Left colon (tissue), 2 donors: ENCODE data around the gene PLEKHM1. TPM values are rescaled to one million over a fixed set of nuclear protein-coding genes. Genes with fewer than 3 reads are reported as not detected.
"Not testable (repeated sequence)": the region's sequence is repeated elsewhere in the genome, so short reads cannot be mapped to it uniquely, and the experiment has no call there.

Experiments
- ATAC-seq: fragments of 200-7000 bp; cut with Tn5 transposase; one replicate; pipeline ENCODE4 v1.9.1; 2020; ENCODE audit warnings: mild to moderate bottlenecking, moderate library complexity
- DNase-seq, 2 donors: peaks; one replicate each; pipeline ENCODE4 v3.0.0-alpha.2; 2020
- intact Hi-C, 2 donors: fragments of 100-400 bp; cut with DNase I in 1 of 2; cut with micrococcal nuclease in 1 of 2; formaldehyde crosslinking; loops; one replicate each; pipeline versions ENCODE4 v1.11.2 to v1.14.0; 2022; cut with DNase I, micrococcal nuclease
- long read RNA-seq: library from polyadenylated mRNA; unstranded; transcript quantifications from one replicate; pipeline ENCODE4 v2.0.0, GENCODE V29; 2021
- total RNA-seq, 2 donors: library from RNA; stranded (reverse); fragmentation: NEBNext Ultra II Directional; extraction: Animal tissue kit (Norgen Biotek cat#: 25700); gene quantifications; one replicate each; pipeline ENCODE4 v1.2.1, GENCODE V29; 2021
- donor health status: DM: no; HTN: no; CAD: no.
- donor health status: DM: yes; HTN: yes; CAD: no.

The PLEKHM1 gene
- total RNA-seq, result 10 to 100 TPM; 56.9 to 73.7 TPM
- long read RNA-seq, partial matches to known transcripts, result 8 of 15 reads
- long read RNA-seq, other reads (novel, unspliced or antisense), result 7 of 15 reads

GRCh38 chr17:45490615-45491433 is at the start of gene PLEKHM1:
PLEKHM1 (minus strand) TSS chr17:45490721; CDS start chr17:45482484, 8,237 bp downstream.
- DNase-seq (peak; percentile 87 to 92), ATAC-seq (peak; percentile 92)
- intact Hi-C loops, result not testable (repeated sequence)

- intact Hi-C loops, DNase-seq, ATAC-seq: not testable (repeated sequence)
These were observed 47.6 kb upstream of the PLEKHM1 start for GRCh38 chr17:45538168-45538567.

- DNase-seq, intact Hi-C loops, ATAC-seq: not testable (repeated sequence)
These were observed 15.6 kb upstream of the PLEKHM1 start for GRCh38 chr17:45506072-45506471.

- ATAC-seq, DNase-seq, intact Hi-C loops: not testable (repeated sequence)
These were observed 14.7 kb upstream of the PLEKHM1 start for GRCh38 chr17:45505183-45505582.

GRCh38 chr17:45501092-45501707 is 10.7 kb upstream of the PLEKHM1 start:
- ATAC-seq, result peak; percentile 69
- DNase-seq, intact Hi-C loops: not testable (repeated sequence)

GRCh38 chr17:45500478-45500877 is 10.0 kb upstream of the PLEKHM1 start:
- ATAC-seq, result peak; percentile 37
- intact Hi-C loops, DNase-seq: not testable (repeated sequence)

- ATAC-seq, intact Hi-C loops, DNase-seq: not testable (repeated sequence)
These were observed 8.7 kb upstream of the PLEKHM1 start for GRCh38 chr17:45499208-45499607.

GRCh38 chr17:45498377-45498776 is 7.9 kb upstream of the PLEKHM1 start:
- intact Hi-C loops, ATAC-seq, DNase-seq: not testable (repeated sequence)

GRCh38 chr17:45497449-45497848 is 6.9 kb upstream of the PLEKHM1 start:
- DNase-seq, intact Hi-C loops, ATAC-seq: not testable (repeated sequence)

- ATAC-seq, DNase-seq, intact Hi-C loops: not testable (repeated sequence)
These were observed 6.0 kb upstream of the PLEKHM1 start for GRCh38 chr17:45496507-45496906.

GRCh38 chr17:45494556-45494955 is 4.0 kb upstream of the PLEKHM1 start:
- ATAC-seq, DNase-seq, intact Hi-C loops: not testable (repeated sequence)

- intact Hi-C loops, DNase-seq, ATAC-seq: not testable (repeated sequence)
These were observed 1.6 kb upstream of the PLEKHM1 start for GRCh38 chr17:45492156-45492555.

GRCh38 chr17:45490198-45490597 is 323 bp downstream of the PLEKHM1 start:
- intact Hi-C loops, result not testable (repeated sequence)
- ATAC-seq, result peak; percentile 56

GRCh38 chr17:45487704-45488103 is 2.8 kb downstream of the PLEKHM1 start:
- ATAC-seq, result peak; percentile 34
- intact Hi-C loops, result not testable (repeated sequence)
- DNase-seq, result peak; percentile 60 to 84

More at GRCh38 chr17:45490198-45490597, 323 bp downstream of the PLEKHM1 start:
- DNase-seq, result peak; percentile 55 to 63

GRCh38 chr17:45483591-45484216 is 6.8 kb downstream of the PLEKHM1 start:
- intact Hi-C loops, DNase-seq: not testable (repeated sequence)
- ATAC-seq, result peak; percentile 68

- peak; percentile 62 for ATAC-seq
- DNase-seq, intact Hi-C loops: not testable (repeated sequence)
These were observed 7.3 kb downstream of the PLEKHM1 start for GRCh38 chr17:45483177-45483576.

GRCh38 chr17:45482317-45482716 is 8.2 kb downstream of the PLEKHM1 start:
- DNase-seq, ATAC-seq, intact Hi-C loops: not testable (repeated sequence)

- not testable (repeated sequence) for DNase-seq
These were observed 15.1 kb downstream of the PLEKHM1 start for GRCh38 chr17:45475436-45475835.

GRCh38 chr17:45472249-45472648 is 18.3 kb downstream of the PLEKHM1 start:
- intact Hi-C loops, ATAC-seq, DNase-seq: not testable (repeated sequence)

More at GRCh38 chr17:45475436-45475835, 15.1 kb downstream of the PLEKHM1 start:
- intact Hi-C loops, ATAC-seq: not testable (repeated sequence)
